MM.1S (cell line): ENCODE measurements around the gene NEGR1.

Experiments used
- DNase-seq: peaks from one replicate; pipeline ENCODE4 v3.0.0-alpha.2; 2015
- H2AFZ ChIP-seq: fragments of 300-600 bp; sonication (generic); 2 replicates; pipeline ENCODE4 v1.6.0; 2016; ENCODE audit warnings: antibody characterized with exemption, low read length
- H3F3A ChIP-seq: fragments of 300-600 bp; sonication (generic); 2 replicates; pipeline ENCODE4 v1.6.1; 2016; ENCODE audit warnings: mild to moderate bottlenecking, antibody characterized with exemption, low read length, moderate library complexity, mixed read lengths; ENCODE audit not compliant: insufficient read depth
- H3K27ac ChIP-seq: fragments of 300-600 bp; sonication (generic); 2 replicates; pipeline ENCODE4 v1.5.1; 2016; ENCODE audit warnings: mild to moderate bottlenecking, low read length
- H3K27me3 ChIP-seq: fragments of 300-600 bp; sonication (generic); replicated peaks from 2 replicates; pipeline ENCODE4 v1.6.0; 2016; ENCODE audit warnings: low read length; ENCODE audit not compliant: insufficient read depth
- H3K36me3 ChIP-seq: fragments of 300-600 bp; sonication (generic); replicated peaks from 2 replicates; pipeline ENCODE4 v1.6.1; 2016; ENCODE audit warnings: mild to moderate bottlenecking, low read length, mixed read lengths; ENCODE audit not compliant: insufficient read depth
- H3K4me1 ChIP-seq: fragments of 300-600 bp; sonication (generic); 2 replicates; pipeline ENCODE4 v1.6.1; 2016; ENCODE audit warnings: low read length, mixed read lengths
- H3K4me2 ChIP-seq: fragments of 300-600 bp; sonication (generic); 2 replicates; pipeline ENCODE4 v1.6.0; 2016; ENCODE audit warnings: low read depth, low read length
- H3K4me3 ChIP-seq: fragments of 300-600 bp; sonication (generic); 2 replicates; pipeline ENCODE4 v1.5.1; 2016; ENCODE audit warnings: low read length, mixed read lengths
- H3K79me2 ChIP-seq: fragments of 300-600 bp; sonication (generic); 2 replicates; pipeline ENCODE4 v1.6.1; 2016; ENCODE audit warnings: mixed run types, low read length, mixed read lengths
- H3K9ac ChIP-seq: fragments of 300-600 bp; sonication (generic); 2 replicates; pipeline ENCODE4 v1.6.1; 2016; ENCODE audit warnings: low read length, mixed read lengths
- H3K9me2 ChIP-seq: fragments of 300-600 bp; sonication (generic); replicated peaks from 2 replicates; pipeline ENCODE4 v1.6.1; 2016; ENCODE audit warnings: mild to moderate bottlenecking, low read length, mixed read lengths; ENCODE audit not compliant: insufficient read depth
- H3K9me3 ChIP-seq: fragments of 300-600 bp; sonication (generic); replicated peaks from 2 replicates; pipeline ENCODE4 v1.6.1; 2016; ENCODE audit warnings: mild to moderate bottlenecking, low read length, mixed read lengths; ENCODE audit not compliant: insufficient read depth
- H4K20me1 ChIP-seq: fragments of 300-600 bp; sonication (generic); 2 replicates; pipeline ENCODE4 v1.6.1; 2016; ENCODE audit warnings: mild to moderate bottlenecking, low read length, moderate library complexity, mixed read lengths; ENCODE audit not compliant: insufficient read depth
- EZH2 ChIP-seq: fragments of 300-600 bp; sonication (generic); optimal IDR thresholded peaks from 2 replicates; pipeline ENCODE3; 2017; ENCODE audit warnings: low read depth, mild to moderate bottlenecking, antibody characterized with exemption, low read length, mixed read lengths
- EZH2phosphoT487 ChIP-seq: fragments of 300-600 bp; sonication (generic); IDR thresholded peaks from 2 replicates; pipeline ENCODE4 v1.6.1; 2018; ENCODE audit warnings: antibody characterized with exemption, low read length
- TF ChIP-seq, protein P1 (sequence below): fragments of 300-600 bp; sonication (generic); IDR thresholded peaks from 2 replicates; pipeline ENCODE4 v1.5.1; 2016; ENCODE audit warnings: antibody characterized with exemption, low read length, mixed read lengths

NEGR1 gene

DNA sequence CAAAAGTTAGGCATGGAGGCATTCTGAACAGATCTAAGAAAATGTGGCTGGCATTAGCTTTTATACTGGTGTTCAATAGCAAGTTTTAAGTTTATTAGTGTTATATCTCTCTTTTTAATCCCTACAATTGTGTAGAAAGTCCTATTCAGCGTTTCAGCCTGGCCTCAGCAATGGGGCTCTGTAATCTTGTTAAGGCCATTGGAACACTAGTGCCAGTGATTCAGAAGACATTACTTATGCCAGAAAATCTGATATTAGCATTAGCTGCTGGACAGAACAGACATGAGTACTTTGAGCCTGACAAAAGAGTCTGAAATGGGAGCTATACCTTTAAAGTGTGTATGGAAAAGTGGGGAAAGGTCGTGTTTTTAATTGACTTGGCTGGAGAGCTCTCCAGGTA, 167.0 kb downstream of the NEGR1 start:
- no peaks in the 10 kb centered on the region for H3K9me3 ChIP-seq
- H3K27ac ChIP-seq = no peak overlapping the region
- H2AFZ ChIP-seq = no peak overlapping the region
- H3K9ac ChIP-seq = no peak overlapping the region
- no peak overlapping the region for H3K4me2 ChIP-seq
- H4K20me1 ChIP-seq = no peaks in the 10 kb centered on the region
- TF ChIP-seq EZH2phosphoT487 = no peak
- TF ChIP-seq, protein P1, sequence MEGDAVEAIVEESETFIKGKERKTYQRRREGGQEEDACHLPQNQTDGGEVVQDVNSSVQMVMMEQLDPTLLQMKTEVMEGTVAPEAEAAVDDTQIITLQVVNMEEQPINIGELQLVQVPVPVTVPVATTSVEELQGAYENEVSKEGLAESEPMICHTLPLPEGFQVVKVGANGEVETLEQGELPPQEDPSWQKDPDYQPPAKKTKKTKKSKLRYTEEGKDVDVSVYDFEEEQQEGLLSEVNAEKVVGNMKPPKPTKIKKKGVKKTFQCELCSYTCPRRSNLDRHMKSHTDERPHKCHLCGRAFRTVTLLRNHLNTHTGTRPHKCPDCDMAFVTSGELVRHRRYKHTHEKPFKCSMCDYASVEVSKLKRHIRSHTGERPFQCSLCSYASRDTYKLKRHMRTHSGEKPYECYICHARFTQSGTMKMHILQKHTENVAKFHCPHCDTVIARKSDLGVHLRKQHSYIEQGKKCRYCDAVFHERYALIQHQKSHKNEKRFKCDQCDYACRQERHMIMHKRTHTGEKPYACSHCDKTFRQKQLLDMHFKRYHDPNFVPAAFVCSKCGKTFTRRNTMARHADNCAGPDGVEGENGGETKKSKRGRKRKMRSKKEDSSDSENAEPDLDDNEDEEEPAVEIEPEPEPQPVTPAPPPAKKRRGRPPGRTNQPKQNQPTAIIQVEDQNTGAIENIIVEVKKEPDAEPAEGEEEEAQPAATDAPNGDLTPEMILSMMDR = no peak
- no peak for TF ChIP-seq EZH2
- no peaks in the 10 kb centered on the region for H3K9me2 ChIP-seq
- no peaks in the 10 kb centered on the region for H3F3A ChIP-seq
- no peaks in the 10 kb centered on the region for H3K4me1 ChIP-seq
- H3K36me3 ChIP-seq = no peaks in the 10 kb centered on the region
- H3K27me3 ChIP-seq = no peaks in the 10 kb centered on the region
- DNase-seq = no peak
- H3K4me3 ChIP-seq = no peak overlapping the region
- no peaks in the 10 kb centered on the region for H3K79me2 ChIP-seq

DNA sequence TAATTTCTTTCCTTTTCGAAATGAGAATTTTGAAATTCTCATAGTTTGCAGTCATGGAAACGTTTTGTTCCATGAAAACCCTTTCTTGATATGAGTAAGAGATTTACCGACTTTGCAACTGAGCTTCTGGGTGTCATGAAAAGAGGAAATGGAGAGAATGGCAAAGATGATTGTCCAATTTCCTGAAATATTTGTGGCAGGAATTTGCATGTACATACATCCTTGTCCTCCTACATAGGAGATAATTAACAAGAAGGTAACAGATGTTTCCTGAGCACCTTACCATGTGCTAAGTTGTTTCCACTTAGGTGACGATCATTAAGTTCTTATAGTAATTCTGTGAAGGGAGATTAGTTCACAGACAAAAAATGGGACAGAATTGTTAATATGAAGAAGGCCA, 170.7 kb downstream of the NEGR1 start:
- no peak overlapping the region for H3K27ac ChIP-seq
- no peaks in the 10 kb centered on the region for H4K20me1 ChIP-seq
- no peaks in the 10 kb centered on the region for H3F3A ChIP-seq
- H3K79me2 ChIP-seq = no peaks in the 10 kb centered on the region
- no peak overlapping the region for H3K4me3 ChIP-seq
- no peaks in the 10 kb centered on the region for H3K27me3 ChIP-seq
- H3K9me3 ChIP-seq = no peaks in the 10 kb centered on the region
- no peaks in the 10 kb centered on the region for H3K36me3 ChIP-seq
- H3K4me1 ChIP-seq = no peaks in the 10 kb centered on the region
- no peak overlapping the region for H3K9ac ChIP-seq
- no peak overlapping the region for H3K4me2 ChIP-seq
- no peak for TF ChIP-seq EZH2phosphoT487
- TF ChIP-seq, protein P1 = no peak
- no peak for TF ChIP-seq EZH2
- no peak overlapping the region for H2AFZ ChIP-seq
- no peaks in the 10 kb centered on the region for H3K9me2 ChIP-seq
- no peak for DNase-seq

DNA sequence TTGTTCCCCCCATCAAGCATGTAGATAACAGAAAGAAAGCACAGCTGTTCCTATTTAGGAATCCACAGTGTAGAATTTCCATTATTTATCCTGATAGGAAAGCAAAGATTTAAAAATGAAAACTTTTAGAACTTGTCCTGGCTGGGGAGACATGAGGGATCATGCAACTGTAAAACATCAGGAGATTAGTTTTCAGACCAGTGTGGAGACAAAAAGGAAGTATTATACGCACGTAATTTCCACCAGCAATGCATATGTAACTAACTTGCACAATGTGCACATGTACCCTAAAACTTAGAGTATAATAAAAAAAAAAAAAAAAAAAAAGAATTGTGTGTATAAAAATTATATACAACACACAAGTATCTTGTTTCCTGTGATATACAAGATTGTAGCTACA, 172.4 kb downstream of the NEGR1 start:
- no peak for TF ChIP-seq EZH2phosphoT487
- TF ChIP-seq, protein P1 = no peak
- TF ChIP-seq EZH2 = no peak
- H3K9ac ChIP-seq = no peak overlapping the region
- no peak for DNase-seq
- no peaks in the 10 kb centered on the region for H3K4me1 ChIP-seq
- H2AFZ ChIP-seq = no peak overlapping the region
- no peaks in the 10 kb centered on the region for H3K9me2 ChIP-seq
- no peak overlapping the region for H3K4me2 ChIP-seq
- H3K79me2 ChIP-seq = no peaks in the 10 kb centered on the region
- H4K20me1 ChIP-seq = no peaks in the 10 kb centered on the region
- H3K4me3 ChIP-seq = no peak overlapping the region
- no peaks in the 10 kb centered on the region for H3K27me3 ChIP-seq
- no peaks in the 10 kb centered on the region for H3K9me3 ChIP-seq
- H3K36me3 ChIP-seq = no peaks in the 10 kb centered on the region
- H3F3A ChIP-seq = no peaks in the 10 kb centered on the region
- H3K27ac ChIP-seq = no peak overlapping the region
